GM21528 (cell line): ENCODE results near the gene AGTPBP1.

Experiments
- ATAC-seq: cut with Tn5 transposase; IDR thresholded peaks from one replicate; pipeline ENCODE4 v1.9.1; 2021; ENCODE audit warnings: mild to moderate bottlenecking, moderate library complexity; ENCODE audit not compliant: unreplicated experiment, low FRiP score

The AGTPBP1 gene

DNA sequence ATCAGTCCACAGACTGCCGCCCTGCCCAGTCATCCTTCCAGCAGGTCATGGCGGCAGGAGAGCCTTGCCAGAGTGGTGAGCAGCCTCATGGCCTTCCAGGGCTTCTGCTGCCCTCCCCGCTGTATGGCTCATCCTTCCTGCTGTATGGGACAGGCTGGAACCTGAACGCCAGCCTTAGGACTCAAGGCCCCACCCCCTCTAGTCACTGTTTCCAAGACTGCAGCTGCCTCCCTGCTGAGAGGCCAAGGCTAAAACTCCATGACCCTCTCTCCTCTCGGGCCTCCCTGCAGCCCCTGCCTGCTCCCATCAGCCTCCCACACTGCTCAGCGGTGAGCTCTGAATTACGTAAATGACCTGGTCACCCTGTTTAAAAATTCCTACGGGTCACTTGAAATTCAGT, 227.5 kb downstream of the AGTPBP1 start:
- no peak for ATAC-seq

DNA sequence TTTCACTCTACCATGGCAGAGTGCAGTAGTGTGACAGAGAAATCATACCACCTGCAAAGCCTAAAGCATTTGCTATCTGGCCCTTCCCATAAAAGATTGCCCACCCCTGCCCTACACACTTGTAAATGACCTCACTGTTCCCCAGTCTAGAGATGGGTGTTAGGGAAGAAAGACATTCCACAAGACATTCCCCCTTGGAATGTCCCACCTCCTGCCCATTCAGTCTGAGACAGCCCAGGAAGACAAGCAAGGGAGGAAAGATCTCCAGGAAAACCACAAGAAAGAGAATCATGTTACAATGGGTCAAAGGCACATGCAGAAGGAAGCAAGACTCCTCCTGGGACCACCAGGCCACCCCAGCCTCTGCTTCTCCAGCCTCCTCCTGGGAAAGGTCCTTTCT, 230.0 kb downstream of the AGTPBP1 start:
- ATAC-seq: no peak

DNA sequence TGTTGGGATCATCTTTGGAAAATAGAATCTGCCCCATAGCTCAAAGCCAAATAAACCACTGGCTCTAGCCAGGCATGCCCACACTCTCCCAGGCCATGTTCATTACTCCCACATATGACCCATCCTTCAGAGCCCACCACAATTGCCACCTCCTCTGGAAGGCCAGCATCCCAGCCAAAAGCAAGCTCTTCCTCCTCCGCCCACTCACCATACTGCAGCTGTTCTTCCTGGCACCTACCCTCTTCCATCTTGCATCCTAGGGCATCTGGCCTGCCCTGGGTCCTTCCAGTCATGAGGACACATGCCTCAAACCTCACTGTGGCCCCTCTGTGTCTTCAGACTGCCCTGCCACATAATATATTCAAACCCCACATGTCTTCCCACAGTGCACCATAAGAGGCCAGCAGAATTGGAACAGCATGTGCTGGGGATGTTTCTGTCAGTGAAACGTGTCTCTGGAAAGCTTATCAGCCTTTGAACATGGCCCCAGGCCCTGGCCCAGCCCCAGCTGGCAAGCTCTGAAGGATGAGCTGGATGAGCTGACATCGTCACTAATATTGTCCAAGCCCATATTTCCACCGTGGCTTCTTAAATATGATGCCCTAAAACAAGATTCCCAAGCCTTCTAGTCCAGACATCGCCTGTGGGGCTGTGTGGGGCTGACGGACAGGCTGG, 230.8 kb downstream of the AGTPBP1 start:
- no peak for ATAC-seq

DNA sequence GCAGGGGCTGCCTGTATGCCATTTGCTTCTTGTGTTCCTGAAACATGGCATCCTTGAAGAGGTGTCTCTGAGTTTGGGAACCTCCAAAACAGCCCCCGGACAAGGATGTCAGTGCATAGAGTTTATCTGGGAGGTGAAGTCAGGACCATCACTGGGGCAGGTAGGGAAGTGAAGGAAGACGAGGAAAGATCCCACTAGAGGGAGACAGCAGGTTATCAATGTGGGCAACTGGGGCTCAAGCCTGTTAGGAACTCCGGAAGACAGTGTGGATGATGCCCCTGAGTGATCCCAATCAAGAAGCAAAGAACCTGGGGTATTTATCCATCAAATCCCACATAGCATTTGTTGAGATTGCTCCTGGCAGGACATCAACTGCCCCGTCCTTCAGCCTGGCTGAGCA, 233.1 kb downstream of the AGTPBP1 start:
- ATAC-seq: no peak

DNA sequence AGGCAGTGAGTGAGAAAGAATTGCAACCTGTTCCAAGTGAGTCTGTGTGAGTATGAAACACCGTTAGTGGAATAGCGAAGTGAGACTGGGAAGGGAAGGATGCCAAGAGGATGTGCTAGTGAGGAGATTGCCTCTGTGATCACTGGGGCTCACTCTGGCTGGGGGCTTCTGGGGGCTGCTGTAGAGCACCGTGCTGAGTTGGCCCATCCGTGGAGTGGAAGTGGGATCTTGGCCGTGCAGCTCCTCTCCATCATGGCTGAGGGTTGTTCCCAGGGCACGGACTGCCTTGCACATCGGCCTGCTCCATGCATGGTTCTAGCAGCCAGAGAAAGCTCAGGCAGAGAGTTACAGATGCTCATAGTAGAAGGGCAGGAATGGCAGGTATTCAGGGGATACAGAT, 236.1 kb downstream of the AGTPBP1 start:
- no peak for ATAC-seq

DNA sequence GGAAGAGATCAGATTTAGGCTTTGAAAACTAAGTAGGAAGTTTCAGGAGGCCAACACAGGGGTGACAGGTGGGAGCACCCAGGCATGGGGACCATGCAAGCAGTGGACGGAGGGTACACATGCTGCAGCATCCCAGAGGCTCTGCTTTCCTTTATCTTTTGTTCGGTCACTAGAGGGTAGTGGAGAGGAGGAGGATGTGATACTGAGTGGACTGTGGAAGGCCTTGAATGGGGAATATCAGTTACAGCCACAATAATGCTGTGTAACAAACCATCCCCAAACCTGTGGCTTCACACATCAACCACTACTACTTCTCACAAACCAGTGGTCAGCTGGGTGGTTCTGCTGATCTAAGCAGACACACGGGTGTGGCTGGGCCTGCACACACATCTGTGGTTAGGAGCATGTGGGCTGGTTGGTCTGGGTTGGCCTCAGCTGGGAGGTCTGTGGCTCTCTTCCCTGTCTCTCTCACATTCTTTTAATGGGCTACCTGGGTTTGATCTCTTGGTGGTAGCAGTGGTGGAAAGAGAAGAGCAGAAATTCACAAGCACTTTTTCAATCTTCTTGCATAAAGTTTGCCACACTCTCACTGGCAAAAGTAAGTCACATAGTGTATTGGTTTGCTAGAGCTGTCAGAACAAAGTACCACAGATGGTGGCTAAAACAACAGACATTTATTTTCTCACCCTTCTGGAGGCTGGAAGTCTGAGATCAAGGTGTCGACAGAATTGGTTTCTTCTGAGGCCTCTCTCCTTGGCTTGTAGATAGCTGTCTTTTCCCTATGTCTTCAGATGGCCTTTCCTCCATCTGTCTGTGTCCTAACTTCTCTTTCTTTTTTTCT, 238.7 kb downstream of the AGTPBP1 start:
- ATAC-seq: no peak

DNA sequence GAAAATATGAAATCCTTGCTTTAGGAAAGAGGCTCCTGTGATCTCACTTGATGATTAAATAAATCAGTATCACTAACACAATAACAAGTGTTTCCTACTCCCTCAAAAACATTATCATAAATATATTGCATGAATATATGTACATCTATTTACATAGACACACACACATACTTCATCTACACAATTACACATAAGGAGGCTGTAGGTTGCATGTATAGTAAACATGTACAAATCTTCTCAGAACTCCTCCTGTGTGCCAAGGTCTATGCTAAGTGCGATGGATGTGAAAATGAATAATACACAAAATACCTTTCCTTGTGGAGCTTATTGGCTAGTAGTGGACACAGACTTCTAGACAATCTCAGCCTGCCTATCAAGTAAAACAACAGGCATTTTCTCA, 239.9 kb downstream of the AGTPBP1 start:
- ATAC-seq: no peak

DNA sequence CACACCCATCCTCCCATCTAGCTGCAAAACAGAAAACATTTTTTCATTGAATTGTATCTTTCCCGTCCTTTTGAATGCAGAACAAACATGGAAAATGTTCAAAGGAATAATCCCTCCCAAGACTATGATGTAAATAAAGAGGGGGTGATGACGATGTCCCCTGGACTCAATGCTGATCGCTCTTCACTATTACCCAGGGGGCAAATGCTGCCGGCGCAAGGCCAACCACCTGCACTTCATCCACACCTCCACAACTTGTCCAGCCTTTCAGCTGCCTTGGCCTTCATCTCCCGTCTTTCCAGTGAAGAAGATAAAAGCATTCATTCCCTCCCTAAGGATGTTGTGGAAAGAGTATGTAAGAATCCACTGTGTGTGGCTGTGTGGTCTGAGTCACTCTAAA, 240.3 kb downstream of the AGTPBP1 start:
- no peak for ATAC-seq
